Measurements from ENCODE around the gene PTDSS2.

PTDSS2 gene

GRCh38 chr11:471468-472145 is 21.5 kb downstream of the PTDSS2 start:
- no peak for DNase-seq

GRCh38 chr11:472272-472671 is 22.2 kb downstream of the PTDSS2 start:
- no peak for DNase-seq

- no peak for DNase-seq
Measured at GRCh38 chr11:472816-473215, 22.7 kb downstream of the PTDSS2 start.

DNA sequence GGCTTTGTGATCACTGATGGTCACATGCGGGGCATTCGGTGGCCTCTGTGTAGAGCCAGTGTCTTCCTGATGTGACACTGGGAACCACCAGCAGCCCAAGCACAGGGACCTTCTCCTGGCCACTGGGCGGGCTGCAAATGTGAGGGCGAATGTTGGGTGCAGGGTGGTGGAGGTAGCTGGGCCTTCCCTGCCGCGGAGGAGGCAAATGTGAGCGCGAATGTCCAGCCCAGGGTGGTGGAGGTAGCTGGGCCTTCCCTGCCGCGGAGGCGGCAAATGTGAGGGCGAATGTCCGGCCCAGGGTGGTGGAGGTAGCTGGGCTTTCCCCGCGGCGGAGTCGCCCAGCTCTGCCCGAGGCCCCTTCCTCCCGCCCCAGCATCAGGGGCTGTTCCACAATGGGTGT is 23.3 kb downstream of the PTDSS2 start:
- no peak for DNase-seq

GRCh38 chr11:473962-474785 is 24.1 kb downstream of the PTDSS2 start:
- DNase-seq: no peak

GRCh38 chr11:474914-475506 is 24.9 kb downstream of the PTDSS2 start:
- no peak for DNase-seq

DNA sequence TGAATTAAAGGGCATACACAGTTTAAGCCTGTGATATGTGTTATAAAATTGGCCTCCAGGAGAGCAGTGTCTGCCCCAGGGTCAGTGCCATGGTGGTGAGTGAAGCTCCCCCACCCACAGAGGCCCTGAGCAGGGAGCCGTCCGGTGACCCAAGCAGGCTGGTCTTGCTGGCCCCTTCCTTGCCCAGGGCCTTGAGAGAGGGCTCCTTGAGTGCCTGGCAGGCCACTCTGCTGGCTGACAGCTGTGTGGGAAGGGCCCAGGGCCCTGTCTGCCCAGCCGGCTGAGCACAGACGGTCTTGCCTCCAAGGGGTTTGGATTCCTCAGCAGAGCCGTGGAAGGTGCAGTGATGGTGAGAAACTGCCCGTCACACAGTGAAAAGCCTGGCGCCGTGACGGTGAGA is 25.9 kb downstream of the PTDSS2 start:
- DNase-seq: no peak

DNA sequence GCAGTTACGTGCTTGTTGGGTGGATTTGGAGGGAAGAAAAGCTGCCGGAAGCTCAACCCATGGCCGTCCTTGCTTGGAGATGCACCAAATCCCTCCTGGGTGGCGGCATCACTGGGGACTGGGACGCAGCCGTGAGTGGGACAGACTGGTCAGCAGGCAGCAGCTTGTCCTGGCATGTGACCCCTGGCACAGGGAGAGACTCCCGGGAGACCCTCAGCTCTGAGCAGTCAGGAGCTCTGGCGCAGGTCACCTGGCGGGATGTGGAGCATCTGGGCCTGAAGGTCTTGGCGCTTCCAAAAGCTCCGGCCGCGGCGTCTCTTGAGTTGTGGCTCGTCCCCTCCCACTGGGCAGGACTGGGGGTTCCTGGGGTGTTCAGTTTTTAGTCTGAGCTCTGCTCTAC is 26.3 kb downstream of the PTDSS2 start:
- DNase-seq: no peak

DNA sequence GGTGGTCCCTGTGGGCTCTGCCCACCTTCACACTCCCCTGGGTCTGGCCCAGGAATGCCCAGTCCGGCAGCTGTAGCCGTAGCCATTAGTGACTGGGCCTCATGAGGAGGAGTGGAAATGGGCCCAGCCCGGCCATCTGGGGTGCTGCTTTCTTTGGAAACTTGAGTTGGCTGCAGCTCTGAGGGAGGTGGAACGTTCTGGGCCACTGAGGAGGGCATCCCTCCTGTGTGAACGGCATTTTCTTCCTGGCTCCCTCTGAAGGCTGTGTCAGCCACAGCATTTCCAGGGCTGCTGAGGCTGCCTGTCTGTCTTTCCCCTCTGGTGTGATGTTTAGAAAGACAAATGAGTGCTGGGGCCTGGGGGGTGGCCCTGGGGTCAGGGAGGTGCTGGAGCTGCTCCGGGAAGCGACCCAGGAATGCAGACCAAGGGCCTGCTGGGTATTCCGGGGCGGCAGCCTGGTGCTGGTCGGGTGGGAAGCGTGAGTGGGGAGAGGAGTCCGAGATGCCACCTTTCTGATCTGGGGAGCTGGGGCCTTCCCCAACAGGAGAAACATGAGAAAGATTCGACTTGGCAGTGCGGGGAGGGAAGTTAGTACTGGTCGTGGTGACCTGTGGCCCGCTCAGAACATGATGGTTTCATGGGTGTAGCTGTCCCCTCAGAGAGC is 27.1 kb downstream of the PTDSS2 start:
- no peak for DNase-seq

DNA sequence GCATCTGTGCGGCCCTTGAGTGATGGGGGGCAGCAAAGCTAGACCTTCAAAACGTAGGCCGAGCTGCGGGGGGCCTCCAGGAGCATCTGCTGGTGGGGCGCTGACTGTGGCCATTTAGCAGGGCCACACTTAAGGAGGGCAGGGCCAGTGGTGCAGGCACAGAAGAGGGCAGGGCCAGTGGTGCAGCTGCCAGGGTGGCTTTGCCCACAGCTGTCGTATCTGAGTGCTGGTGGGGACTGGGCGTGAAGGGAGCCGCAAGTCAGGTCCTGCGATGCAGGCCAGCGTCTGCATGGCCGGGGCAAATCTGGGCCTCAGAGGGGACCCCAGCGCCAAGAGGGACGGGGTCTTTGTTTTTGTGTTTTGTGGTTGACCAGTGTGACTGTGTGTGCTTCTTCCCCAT is 29.2 kb downstream of the PTDSS2 start:
- no peak for DNase-seq

- no peak for DNase-seq
Measured at GRCh38 chr11:484616-485015, 34.5 kb downstream of the PTDSS2 start.

DNA sequence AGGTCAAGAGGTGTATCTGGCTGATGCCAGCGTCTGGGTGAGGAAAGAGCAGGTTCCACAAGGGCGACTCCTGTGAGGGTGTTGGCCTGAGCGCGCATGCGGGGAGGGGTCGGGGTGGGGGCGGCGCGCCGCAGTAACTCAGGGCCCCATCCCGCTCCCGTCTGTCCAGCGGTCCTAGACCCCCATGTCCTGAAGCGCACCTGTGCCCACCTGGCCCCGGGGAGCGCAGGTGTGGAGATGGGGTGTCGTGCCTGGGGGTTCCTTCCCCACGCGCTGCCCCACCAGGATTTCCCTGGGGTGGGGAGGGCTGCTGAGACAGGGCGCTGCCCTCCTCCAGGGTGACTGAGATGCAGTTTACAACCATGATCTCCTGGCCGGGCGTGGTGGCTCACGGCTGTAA is 36.1 kb downstream of the PTDSS2 start:
- DNase-seq: no peak

DNA sequence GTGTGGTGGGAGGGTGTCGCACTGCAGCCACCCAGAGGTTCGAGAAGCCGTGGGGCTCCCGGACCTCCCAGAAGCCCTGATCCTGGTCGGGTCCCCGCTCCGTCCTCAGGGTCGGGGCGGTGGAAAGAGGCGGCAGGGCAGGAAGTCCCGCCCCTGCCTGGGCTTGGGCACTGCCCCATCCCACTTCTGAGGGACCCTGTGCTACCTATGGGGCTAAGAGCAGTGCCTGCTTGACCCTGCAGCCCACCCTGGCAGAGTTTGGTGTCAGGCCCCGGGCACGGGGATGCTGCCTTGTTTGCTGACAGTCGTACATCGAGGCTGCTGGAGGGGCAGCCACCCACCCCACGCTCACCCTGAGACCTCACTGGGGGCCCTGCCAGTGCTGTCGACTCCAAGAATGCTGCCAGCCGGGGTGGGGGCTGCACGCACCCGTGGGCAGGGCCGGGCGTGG is 37.5 kb downstream of the PTDSS2 start:
- DNase-seq: no peak

DNA sequence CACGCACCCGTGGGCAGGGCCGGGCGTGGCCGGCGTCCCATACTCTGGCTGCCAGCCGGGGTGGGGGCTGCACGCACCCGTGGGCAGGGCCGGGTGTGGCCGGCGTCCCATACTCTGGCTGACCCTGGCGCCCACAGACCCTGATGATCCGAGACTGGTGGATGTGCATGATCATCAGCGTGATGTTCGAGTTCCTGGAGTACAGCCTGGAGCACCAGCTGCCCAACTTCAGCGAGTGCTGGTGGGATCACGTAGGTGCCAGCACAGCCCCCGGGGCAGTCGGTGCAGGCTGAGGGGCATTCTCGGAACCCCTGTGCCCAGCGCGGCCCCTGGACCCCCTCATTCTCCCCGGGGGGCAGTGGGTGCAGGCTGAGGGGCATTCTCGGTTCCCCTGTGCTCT is 38.0 kb downstream of the PTDSS2 start:
- no peak for DNase-seq

GRCh38 chr11:488579-488978 is 38.5 kb downstream of the PTDSS2 start:
- DNase-seq: no peak

DNA sequence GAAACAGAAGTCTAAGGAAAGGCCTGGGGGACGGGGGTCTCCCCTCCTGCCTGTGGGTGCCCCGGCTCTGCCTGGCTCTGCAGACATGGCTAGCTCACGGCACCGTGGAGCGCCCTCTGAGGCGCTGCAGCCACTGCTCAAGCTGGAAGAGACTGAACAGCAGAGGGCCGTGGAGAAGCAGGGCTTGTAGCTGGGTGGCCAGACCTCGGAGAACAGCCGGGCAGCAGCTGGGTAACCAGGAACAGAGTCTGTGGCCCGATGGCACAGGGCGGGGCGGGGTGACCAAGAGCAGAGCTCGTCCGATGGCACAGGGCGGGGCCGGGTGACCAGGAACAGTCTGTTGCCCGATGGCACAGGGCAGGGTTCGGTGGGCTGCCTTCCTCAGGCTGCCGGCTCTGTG is 38.9 kb downstream of the PTDSS2 start:
- DNase-seq: no peak

GRCh38 chr11:489610-490185 is 39.6 kb downstream of the PTDSS2 start:
- no peak for DNase-seq

DNA sequence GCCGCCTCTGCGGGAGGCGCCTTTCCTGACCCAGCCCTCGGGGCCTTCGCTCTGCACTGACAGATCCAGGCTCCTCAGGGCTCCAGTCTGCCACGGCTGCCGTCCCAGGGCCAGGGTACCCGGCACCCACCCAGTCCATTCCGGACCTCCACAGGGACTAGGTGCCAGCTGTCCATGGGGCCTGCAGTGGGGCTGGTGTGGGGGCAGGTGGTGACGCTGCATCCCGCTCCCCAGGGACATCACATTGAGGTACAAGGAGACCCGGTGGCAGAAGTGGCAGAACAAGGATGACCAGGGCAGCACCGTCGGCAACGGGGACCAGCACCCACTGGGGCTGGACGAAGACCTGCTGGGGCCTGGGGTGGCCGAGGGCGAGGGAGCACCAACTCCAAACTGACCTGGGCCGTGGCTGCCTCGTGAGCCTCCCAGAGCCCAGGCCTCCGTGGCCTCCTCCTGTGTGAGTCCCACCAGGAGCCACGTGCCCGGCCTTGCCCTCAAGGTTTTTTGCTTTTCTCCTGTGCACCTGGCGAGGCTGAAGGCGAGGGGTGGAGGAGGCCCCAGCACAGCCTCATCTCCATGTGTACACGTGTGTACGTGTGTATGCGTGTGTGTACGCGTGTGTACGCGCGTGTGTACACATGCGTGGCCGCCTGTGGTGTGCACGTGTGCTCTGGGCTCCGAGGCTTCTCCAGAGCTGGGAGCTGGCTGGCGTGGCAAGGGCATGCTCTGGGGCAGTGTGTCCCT is 40.3 kb downstream of the PTDSS2 start:
- DNase-seq: no peak

GRCh38 chr11:490930-491260 is 40.8 kb downstream of the PTDSS2 start:
- no peak for DNase-seq

GRCh38 chr11:491358-491757 is 41.3 kb downstream of the PTDSS2 start:
- no peak for DNase-seq

DNA sequence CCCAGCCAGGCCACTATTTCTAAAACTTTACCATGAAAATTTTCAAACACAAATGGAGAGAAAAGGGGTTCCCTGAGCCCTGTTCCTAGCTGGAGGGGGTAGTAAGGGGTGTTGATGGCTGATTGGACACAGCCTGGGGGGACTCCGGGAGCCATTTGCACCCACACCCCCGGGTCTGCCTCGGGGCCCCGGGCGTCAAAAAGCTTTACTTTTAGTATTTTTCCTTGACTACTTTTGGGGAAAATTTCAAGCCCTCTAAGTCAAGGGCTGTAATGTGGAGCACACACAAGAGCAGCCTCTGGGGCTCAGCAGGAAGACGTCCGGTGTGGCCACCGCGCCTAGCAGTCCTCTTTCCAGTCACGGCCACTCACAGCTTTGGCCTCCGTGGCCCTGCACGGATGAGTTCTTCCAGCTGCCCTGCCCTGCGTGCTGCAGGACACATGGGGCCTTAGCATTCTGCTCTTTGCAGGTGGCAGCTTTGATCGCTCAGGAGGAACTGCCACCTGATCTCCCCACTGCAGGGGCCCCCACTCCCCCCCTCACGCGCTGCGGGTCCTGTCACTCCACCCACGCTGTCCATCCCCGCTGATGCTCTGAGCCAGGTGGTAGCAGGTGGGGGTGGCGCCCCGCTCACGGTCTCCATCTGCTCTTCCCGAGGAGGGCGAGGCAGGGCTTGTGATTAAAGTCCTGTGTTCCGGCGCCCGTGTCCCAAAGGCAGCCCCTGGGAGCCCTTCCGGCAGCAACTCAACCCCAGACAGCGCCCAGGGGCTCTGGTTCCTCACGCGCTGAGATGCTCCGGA is 42.5 kb downstream of the PTDSS2 start:
- DNase-seq: no peak
